ENCODE measurements around the gene RHCG.

GRCh38 chr15:89521605-89522004 is 25.2 kb upstream of the RHCG start:
- TF ChIP-seq CTCF (IDR thresholded peaks at IDR 0.05) (no peak), POLR2A (IDR thresholded peaks at IDR 0.05) (no peak)

All from esophagus squamous epithelium (tissue), 4 donors.